Nephron progenitor cell (in vitro differentiated cells): ENCODE data around the gene TMEM244.

ENCODE experiments used
- DNase-seq: peaks from one replicate; pipeline ENCODE4 v3.0.0; 2021
- H3K27ac Mint-ChIP-seq: 2 replicates; pipeline ENCODE4 v1.8.0; 2021; ENCODE audit warnings: mild to moderate bottlenecking, moderate library complexity, mixed read lengths
- H3K27me3 Mint-ChIP-seq: 2 replicates; pipeline ENCODE4 v1.8.0; 2021; ENCODE audit warnings: mild to moderate bottlenecking, low read depth, mixed read lengths; ENCODE audit not compliant: poor library complexity
- H3K36me3 Mint-ChIP-seq: 2 replicates; pipeline ENCODE4 v1.8.0; 2021; ENCODE audit warnings: low read depth, mixed read lengths
- H3K4me1 Mint-ChIP-seq: 2 replicates; pipeline ENCODE4 v1.8.0; 2021; ENCODE audit warnings: mixed read lengths
- H3K4me3 Mint-ChIP-seq: 2 replicates; pipeline ENCODE4 v1.8.0; 2021; ENCODE audit warnings: mild to moderate bottlenecking, moderate library complexity, mixed read lengths
- H3K9me3 Mint-ChIP-seq: 2 replicates; pipeline ENCODE4 v1.8.0; 2021; ENCODE audit warnings: mild to moderate bottlenecking, moderate library complexity, mixed read lengths
- CTCF ChIP-seq: fragments of 200-600 bp; sonication (generic); IDR thresholded peaks from 2 replicates; pipeline ENCODE4 v1.5.0; 2021; ENCODE audit warnings: antibody characterized with exemption

Gene TMEM244

GRCh38 chr6:129849456-129849855 lies 11.7 kb downstream of the TMEM244 start:
- H3K4me1 Mint-ChIP-seq: no peaks in the 10 kb centered on the region
- H3K27ac Mint-ChIP-seq: no peak overlapping the region
- peaks cover 4% of the 10 kb centered on the region for H3K27me3 Mint-ChIP-seq
- TF ChIP-seq CTCF: no peak
- H3K4me3 Mint-ChIP-seq: no peak overlapping the region
- no peak for DNase-seq
- no peaks in the 10 kb centered on the region for H3K36me3 Mint-ChIP-seq
- H3K9me3 Mint-ChIP-seq: no peaks in the 10 kb centered on the region

- Mint-ChIP-seq H3K36me3 (no peaks in the 10 kb centered on the region), H3K4me3 (no peak overlapping the region), H3K27ac (no peak overlapping the region), H3K4me1 (no peaks in the 10 kb centered on the region), H3K27me3 (peaks cover 4% of the 10 kb centered on the region), H3K9me3 (no peaks in the 10 kb centered on the region)
- TF ChIP-seq CTCF: no peak
- DNase-seq: no peak
Measured at GRCh38 chr6:129846761-129847160, 14.4 kb downstream of the TMEM244 start.

GRCh38 chr6:129845696-129846095 lies 15.4 kb downstream of the TMEM244 start:
- DNase-seq: no peak
- no peak for TF ChIP-seq CTCF
- Mint-ChIP-seq H3K4me3 (no peak overlapping the region), H3K27me3 (peaks cover 4% of the 10 kb centered on the region), H3K36me3 (no peaks in the 10 kb centered on the region), H3K9me3 (no peaks in the 10 kb centered on the region), H3K4me1 (no peaks in the 10 kb centered on the region), H3K27ac (no peak overlapping the region)

- Mint-ChIP-seq H3K4me1 (no peaks in the 10 kb centered on the region), H3K27ac (no peak overlapping the region), H3K9me3 (no peaks in the 10 kb centered on the region), H3K36me3 (no peaks in the 10 kb centered on the region), H3K27me3 (peaks cover 4% of the 10 kb centered on the region), H3K4me3 (no peak overlapping the region)
- DNase-seq: peak; percentile 5
- no peak for TF ChIP-seq CTCF
Measured at GRCh38 chr6:129844118-129844891, 16.8 kb downstream of the TMEM244 start.

- no peak for DNase-seq
- no peaks in the 10 kb centered on the region for H3K4me1 Mint-ChIP-seq
- no peaks in the 10 kb centered on the region for H3K9me3 Mint-ChIP-seq
- H3K27ac Mint-ChIP-seq: no peak overlapping the region
- H3K36me3 Mint-ChIP-seq: no peaks in the 10 kb centered on the region
- H3K27me3 Mint-ChIP-seq: peaks cover 4% of the 10 kb centered on the region
- no peak overlapping the region for H3K4me3 Mint-ChIP-seq
- no peak for TF ChIP-seq CTCF
Measured at GRCh38 chr6:129843573-129843972, 17.5 kb downstream of the TMEM244 start.

GRCh38 chr6:129842881-129843409 lies 18.2 kb downstream of the TMEM244 start:
- TF ChIP-seq CTCF: no peak
- no peaks in the 10 kb centered on the region for H3K4me1 Mint-ChIP-seq
- H3K27me3 Mint-ChIP-seq: no peaks in the 10 kb centered on the region
- H3K36me3 Mint-ChIP-seq: no peaks in the 10 kb centered on the region
- DNase-seq: no peak
- no peak overlapping the region for H3K4me3 Mint-ChIP-seq
- peaks cover 4% of the 10 kb centered on the region for H3K9me3 Mint-ChIP-seq
- H3K27ac Mint-ChIP-seq: no peak overlapping the region
